Putamen (tissue), 1 donor: Measurements from ENCODE around the gene VTN.

Experiments used
- DNase-seq: peaks from one replicate; pipeline ENCODE4 v3.0.0-alpha.2; 2016; ENCODE audit warnings: low spot score

Gene VTN

GRCh38 chr17:28320215-28321061, 49.7 kb downstream of the VTN start:
- no peak for DNase-seq

GRCh38 chr17:28319598-28319935, 50.5 kb downstream of the VTN start:
- no peak for DNase-seq

- DNase-seq: peak; percentile 95
Observed at GRCh38 chr17:28318759-28319597, 51.1 kb downstream of the VTN start, which contains the start of gene TMEM97. Gene TMEM97 (plus strand): TSS chr17:28319200. CDS start chr17:28319240, 40 bp downstream.

GRCh38 chr17:28317966-28318758, 51.9 kb downstream of the VTN start:
- DNase-seq: no peak
